Right forelimb (tissue), 1 donor: ENCODE data around the gene C2CD2.

Experiments used
- DNase-seq: peaks from one replicate; pipeline ENCODE4 v3.0.0-alpha.2; 2018

The C2CD2 gene

DNA sequence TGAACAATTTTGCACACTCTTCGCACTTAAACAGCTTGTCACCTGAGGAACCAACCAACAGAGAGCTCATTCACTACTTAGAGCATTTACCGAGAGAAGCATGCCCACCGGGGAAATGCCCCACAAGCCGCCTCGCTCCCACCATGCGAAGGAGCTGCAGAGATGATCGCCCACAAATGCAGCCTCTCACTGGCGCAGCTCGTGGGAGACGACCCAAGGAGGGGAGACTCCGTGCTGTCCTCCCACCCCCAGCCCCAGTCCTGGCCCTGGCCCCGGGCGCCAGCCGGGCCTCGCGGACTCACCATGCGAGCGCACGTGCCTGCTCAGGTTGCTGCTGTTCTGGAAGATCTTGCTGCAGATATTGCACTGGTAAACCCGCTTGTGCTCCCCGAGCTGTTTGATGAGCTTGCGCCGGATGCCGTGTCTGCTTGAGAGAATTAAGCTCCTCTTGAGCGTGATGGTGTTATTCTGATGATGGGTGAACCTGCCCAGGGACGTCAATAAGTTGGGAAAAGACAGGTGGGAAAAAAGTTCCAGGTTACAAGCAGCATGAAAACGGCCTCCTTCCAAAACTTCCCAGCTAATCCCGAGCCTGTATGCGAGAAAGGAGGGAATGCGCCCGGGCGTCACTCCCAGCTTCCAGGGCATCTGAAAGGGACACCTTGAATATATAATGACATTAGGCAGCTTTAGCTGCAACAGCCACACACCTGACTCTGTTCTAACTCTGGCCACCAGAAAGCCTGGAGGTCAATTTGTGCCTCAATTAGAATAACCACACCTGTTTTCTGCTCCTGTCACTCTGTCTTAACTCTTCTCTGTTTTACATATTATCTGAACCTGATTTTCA, 117.4 kb downstream of the C2CD2 start:
- DNase-seq = no peak

DNA sequence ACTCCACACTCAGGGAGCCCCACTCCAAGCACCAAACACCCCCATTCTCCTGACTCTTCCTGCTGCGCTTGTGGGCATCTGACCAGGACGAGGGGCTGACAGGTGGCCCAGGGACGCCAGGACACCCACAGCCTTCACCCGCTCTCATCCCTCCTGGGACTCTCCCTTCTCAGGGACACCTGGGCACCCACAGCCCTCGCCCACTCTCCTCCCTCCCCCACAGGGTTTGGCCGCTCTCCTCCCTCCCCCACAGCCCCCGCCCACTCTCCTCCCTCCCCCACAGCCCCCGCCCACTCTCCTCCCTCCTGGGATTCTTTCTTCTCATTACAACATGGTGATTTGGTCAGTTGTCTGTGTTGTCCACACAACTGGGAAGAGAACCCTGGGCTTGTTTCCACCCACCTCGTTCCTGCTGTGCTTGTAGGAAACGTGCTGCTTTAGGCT, 118.1 kb downstream of the C2CD2 start:
- DNase-seq = no peak
